Ishikawa (cell line): ENCODE results near the gene TACC2.

Experiments
- CEBPB ChIP-seq: IDR thresholded peaks from 2 replicates; pipeline ENCODE4 v1.6.1; 2012
- CREB1 ChIP-seq: IDR thresholded peaks from 2 replicates; pipeline ENCODE4 v1.6.1; 2012; ENCODE audit warnings: low read depth
- EGR1 ChIP-seq: IDR thresholded peaks from 2 replicates; pipeline ENCODE4 v1.6.1; 2012
- EP300 ChIP-seq: IDR thresholded peaks from 2 replicates; pipeline ENCODE4 v1.6.1; 2012; ENCODE audit warnings: borderline replicate concordance
- FOXM1 ChIP-seq: IDR thresholded peaks from 2 replicates; pipeline ENCODE4 v1.6.1; 2012; ENCODE audit warnings: low read depth, borderline replicate concordance
- MAX ChIP-seq: IDR thresholded peaks from 2 replicates; pipeline ENCODE4 v1.6.1; 2012
- NFIC ChIP-seq: IDR thresholded peaks from 2 replicates; pipeline ENCODE4 v1.6.1; 2012
- RAD21 ChIP-seq: IDR thresholded peaks from 2 replicates; pipeline ENCODE4 v1.6.1; 2012; ENCODE audit warnings: low read depth
- REST ChIP-seq: IDR thresholded peaks from 2 replicates; pipeline ENCODE4 v1.6.1; 2012; ENCODE audit warnings: low read depth, mild to moderate bottlenecking
- TAF1 ChIP-seq: IDR thresholded peaks from 2 replicates; pipeline ENCODE4 v1.6.1; 2012; ENCODE audit warnings: low read depth, mild to moderate bottlenecking
- TCF12 ChIP-seq: IDR thresholded peaks from 2 replicates; pipeline ENCODE4 v1.6.1; 2012; ENCODE audit warnings: low read depth
- TEAD4 ChIP-seq: IDR thresholded peaks from 2 replicates; pipeline ENCODE4 v1.6.1; 2012
- USF1 ChIP-seq: IDR thresholded peaks from 2 replicates; pipeline ENCODE4 v1.6.1; 2012
- YY1 ChIP-seq: IDR thresholded peaks from 2 replicates; pipeline ENCODE4 v1.6.1; 2012; ENCODE audit warnings: low read depth
- ZBTB7A ChIP-seq: IDR thresholded peaks from 2 replicates; pipeline ENCODE4 v1.6.1; 2012; ENCODE audit warnings: low read depth

The TACC2 gene

GRCh38 chr10:122288917-122289316 is 300.0 kb downstream of the TACC2 start:
- TF ChIP-seq YY1 (no peak), USF1 (no peak), MAX (no peak), TEAD4 (no peak), EP300 (no peak), EGR1 (no peak), REST (no peak), FOXM1 (no peak), ZBTB7A (no peak), CEBPB (no peak), CREB1 (no peak), TCF12 (no peak), NFIC (no peak), TAF1 (no peak)

- no peak for TF ChIP-seq USF1
- no peak for TF ChIP-seq NFIC
- TF ChIP-seq FOXM1 = no peak
- TF ChIP-seq RAD21 = no peak
- no peak for TF ChIP-seq EP300
- no peak for TF ChIP-seq MAX
- TF ChIP-seq TCF12 = no peak
These were observed 301.4 kb downstream of the TACC2 start for GRCh38 chr10:122290334-122290733.

GRCh38 chr10:122290833-122291532 is 302.0 kb downstream of the TACC2 start:
- TF ChIP-seq REST (no peak), RAD21 (no peak), CREB1 (no peak), YY1 (no peak), TCF12 (no peak), USF1 (no peak), TEAD4 (no peak), ZBTB7A (no peak), NFIC (no peak), EGR1 (no peak; the same call in 1 of the 2 replicates), TAF1 (no peak)

GRCh38 chr10:122291739-122292138 is 302.8 kb downstream of the TACC2 start:
- TF ChIP-seq USF1 = no peak
- no peak for TF ChIP-seq RAD21
- no peak for TF ChIP-seq YY1
- no peak for TF ChIP-seq FOXM1
- no peak for TF ChIP-seq ZBTB7A
- no peak for TF ChIP-seq EGR1
- no peak for TF ChIP-seq EP300
- TF ChIP-seq MAX = no peak
- TF ChIP-seq CEBPB = no peak
- no peak for TF ChIP-seq REST
- no peak for TF ChIP-seq NFIC
- no peak for TF ChIP-seq CREB1
- no peak for TF ChIP-seq TEAD4
- no peak for TF ChIP-seq TCF12
